H9 (cell line): ENCODE results near the gene SETD9. TPM values are rescaled to one million over a fixed set of nuclear protein-coding genes. Genes with fewer than 3 reads are reported as not detected.

ENCODE experiments used
- DNase-seq: peaks from one replicate; pipeline ENCODE4 v3.0.0-alpha.2; 2017
- H2AFZ ChIP-seq: one replicate; pipeline ENCODE4 v1.6.1; 2013; ENCODE audit warnings: mild to moderate bottlenecking, low read length, control low read depth, moderate library complexity
- H2AK5ac ChIP-seq: 2 replicates; pipeline ENCODE4 v1.6.1; 2013; ENCODE audit warnings: low read length, control low read depth, mixed read lengths; ENCODE audit not compliant: insufficient read length
- H2BK120ac ChIP-seq: one replicate; pipeline ENCODE4 v1.6.1; 2013; ENCODE audit warnings: low read depth, mild to moderate bottlenecking, low read length, control low read depth, inconsistent platforms; ENCODE audit not compliant: poor library complexity, severe bottlenecking
- H2BK12ac ChIP-seq: 2 replicates; pipeline ENCODE4 v1.6.1; 2013; ENCODE audit warnings: low read length, control low read depth, mixed read lengths, low read depth; ENCODE audit not compliant: insufficient read length
- H2BK15ac ChIP-seq: 2 replicates; pipeline ENCODE4 v1.6.1; 2013; ENCODE audit warnings: low read depth, low read length, control low read depth
- H2BK20ac ChIP-seq: one replicate; pipeline ENCODE4 v1.6.1; 2013; ENCODE audit warnings: low read depth, mild to moderate bottlenecking, low read length, control low read depth, inconsistent platforms; ENCODE audit not compliant: poor library complexity, severe bottlenecking
- H2BK5ac ChIP-seq: 2 replicates; pipeline ENCODE4 v1.6.1; 2013; ENCODE audit warnings: low read length, control low read depth, mixed read lengths; ENCODE audit not compliant: insufficient read length
- H3K14ac ChIP-seq: 2 replicates; pipeline ENCODE4 v1.6.1; 2013; ENCODE audit warnings: low read length, control low read depth; ENCODE audit not compliant: insufficient read depth
- H3K18ac ChIP-seq: 2 replicates; pipeline ENCODE4 v1.6.1; 2013; ENCODE audit warnings: low read depth, mild to moderate bottlenecking, mixed read lengths, low read length, control low read depth; ENCODE audit not compliant: insufficient read length
- H3K23ac ChIP-seq: 2 replicates; pipeline ENCODE4 v1.6.1; 2013; ENCODE audit warnings: low read length, control low read depth, mixed read lengths, low read depth; ENCODE audit not compliant: insufficient read length
- H3K23me2 ChIP-seq: 2 replicates; pipeline ENCODE4 v1.6.1; 2013; ENCODE audit warnings: low read depth, mild to moderate bottlenecking, mixed read lengths, low read length, control low read depth; ENCODE audit not compliant: insufficient read length, poor library complexity, severe bottlenecking
- H3K27ac ChIP-seq: 2 replicates; pipeline ENCODE4 v1.5.1; 2013; ENCODE audit warnings: low read length, control low read depth, mixed read lengths, low read depth; ENCODE audit not compliant: insufficient read length
- H3K27me3 ChIP-seq: 2 replicates; pipeline ENCODE4 v1.6.1; 2013; ENCODE audit warnings: low read length, control low read depth, inconsistent platforms; ENCODE audit not compliant: insufficient read depth
- H3K4ac ChIP-seq: 2 replicates; pipeline ENCODE4 v1.6.1; 2013; ENCODE audit warnings: low read depth, mild to moderate bottlenecking, control low read depth, inconsistent platforms, low read length, moderate library complexity
- H3K4me1 ChIP-seq: 2 replicates; pipeline ENCODE4 v1.6.1; 2013; ENCODE audit warnings: low read length, control low read depth, inconsistent platforms; ENCODE audit not compliant: insufficient read depth
- H3K4me2 ChIP-seq: 2 replicates; pipeline ENCODE4 v1.6.1; 2013; ENCODE audit warnings: low read length, control low read depth, mixed read lengths; ENCODE audit not compliant: insufficient read length, insufficient read depth
- H3K56ac ChIP-seq: 2 replicates; pipeline ENCODE4 v1.6.1; 2013; ENCODE audit warnings: low read depth, mild to moderate bottlenecking, mixed read lengths, low read length, control low read depth; ENCODE audit not compliant: insufficient read length
- H3K79me1 ChIP-seq: 2 replicates; pipeline ENCODE4 v1.6.1; 2013; ENCODE audit warnings: low read depth, mild to moderate bottlenecking, moderate library complexity, low read length, control low read depth, inconsistent platforms; ENCODE audit not compliant: insufficient read depth, poor library complexity, severe bottlenecking
- H3K79me2 ChIP-seq: 2 replicates; pipeline ENCODE4 v1.6.1; 2013; ENCODE audit warnings: low read length, control low read depth, inconsistent platforms; ENCODE audit not compliant: insufficient read depth
- H3K9ac ChIP-seq: 2 replicates; pipeline ENCODE4 v1.6.1; 2013; ENCODE audit warnings: low read length, control low read depth, mixed read lengths; ENCODE audit not compliant: insufficient read length; ENCODE audit errors: extremely low read depth
- H3K9me3 ChIP-seq: one replicate; pipeline ENCODE4 v1.6.1; 2013; ENCODE audit warnings: low read depth, low read length, inconsistent platforms; ENCODE audit not compliant: control insufficient read depth
- H3T11ph ChIP-seq: one replicate; pipeline ENCODE4 v1.6.1; 2013; ENCODE audit warnings: mild to moderate bottlenecking, low read length, control low read depth, inconsistent platforms
- H4K20me1 ChIP-seq: one replicate; pipeline ENCODE4 v1.6.1; 2013; ENCODE audit not compliant: control insufficient read depth, insufficient read length, insufficient read depth
- H4K5ac ChIP-seq: 2 replicates; pipeline ENCODE4 v1.6.1; 2013; ENCODE audit warnings: low read depth, mild to moderate bottlenecking, mixed read lengths, low read length, control low read depth; ENCODE audit not compliant: insufficient read length
- H4K8ac ChIP-seq: replicated peaks from 2 replicates; pipeline ENCODE4 v1.6.1; 2013; ENCODE audit warnings: low read length, control low read depth, mixed read lengths, low read depth; ENCODE audit not compliant: insufficient read length
- H4K91ac ChIP-seq: 2 replicates; pipeline ENCODE4 v1.6.1; 2013; ENCODE audit warnings: low read depth, mild to moderate bottlenecking, moderate library complexity, mixed read lengths, low read length, control low read depth; ENCODE audit not compliant: insufficient read length
- H3K27ac Mint-ChIP-seq, 3 experiments: 2 replicates in 2 of 3; 3 replicates in 1 of 3; pipeline ENCODE4 v1.8.0; 2020 to 2021; ENCODE audit warnings: mixed read lengths in 3 of 3, mild to moderate bottlenecking in 1 of 3, moderate library complexity in 1 of 3
- H3K27me3 Mint-ChIP-seq: 2 replicates; pipeline ENCODE4 v1.8.0; 2021; ENCODE audit warnings: low read depth, mild to moderate bottlenecking, moderate library complexity, mixed read lengths
- H3K36me3 Mint-ChIP-seq, 3 experiments: 2 replicates in 2 of 3; 3 replicates in 1 of 3; pipeline ENCODE4 v1.8.0; 2020 to 2021; ENCODE audit warnings: low read depth in 3 of 3, mixed read lengths in 3 of 3; ENCODE audit not compliant: insufficient read depth in 1 of 3
- H3K4me1 Mint-ChIP-seq, 2 experiments: 2 replicates each; pipeline ENCODE4 v1.8.0; 2020; ENCODE audit warnings: mixed read lengths in 2 of 2
- H3K4me3 Mint-ChIP-seq, 2 experiments: 2 replicates in 1 of 2; 3 replicates in 1 of 2; pipeline ENCODE4 v1.8.0; 2020 to 2021; ENCODE audit warnings: mild to moderate bottlenecking in 2 of 2, mixed read lengths in 2 of 2, moderate library complexity in 1 of 2
- H3K9me3 Mint-ChIP-seq, 2 experiments: 2 replicates in 1 of 2; 3 replicates in 1 of 2; pipeline ENCODE4 v1.8.0; 2020; ENCODE audit warnings: mild to moderate bottlenecking in 2 of 2, mixed read lengths in 2 of 2, moderate library complexity in 1 of 2
- WGBS: extraction: QIAGEN DNeasy Blood & Tissue Kit; methylation state at CpG from one replicate; pipeline ENCODE4 v1.1.7; 2013; ENCODE audit warnings: missing lambda C conversion rate, low lambda C conversion rate, mixed read lengths; ENCODE audit not compliant: insufficient read length; ENCODE audit errors: extremely low coverage; 5-methylcytosine and 5-hydroxymethylcytosine counted together
- total RNA-seq: library from RNA; stranded (reverse); gene quantifications from 2 replicates; pipeline ENCODE4 v1.2.1, GENCODE V29; 2021
- TF ChIP-seq, protein P1 (sequence below): fragments of 200-600 bp; sonication (generic); conservative IDR thresholded peaks from 3 replicates; pipeline ENCODE4 v1.8.0; 2021; ENCODE audit warnings: antibody characterized with exemption, mild to moderate bottlenecking

Gene SETD9
- total RNA-seq, 1 experiment from 2014 or later = 15.7 TPM

DNA sequence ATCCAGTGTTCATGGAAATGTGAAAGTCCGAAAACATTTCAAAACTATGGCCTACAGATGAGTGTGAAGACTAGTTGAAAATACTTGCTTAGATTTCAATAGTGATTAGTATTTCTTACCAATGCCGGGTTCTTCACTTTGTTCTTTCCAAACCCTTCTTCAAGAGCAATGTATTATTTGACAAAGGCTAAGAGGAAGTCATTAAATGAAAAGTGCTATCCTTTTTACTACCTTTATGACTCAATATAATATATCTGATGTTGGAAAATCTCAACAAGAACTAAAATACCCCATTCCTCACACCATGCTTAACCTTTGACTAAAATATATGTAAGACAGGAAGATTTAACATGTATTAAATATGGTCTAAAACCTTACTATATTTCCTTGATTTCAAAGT is 49.2 kb downstream of the SETD9 start:
- WGBS = no CpG with 5 or more reads among the region's 2 CpGs
- H3K9me3 Mint-ChIP-seq = no peaks in the 10 kb centered on the region

More for the DNA sequence above, 49.2 kb downstream of the SETD9 start:
- DNase-seq = no peak
- Histone ChIP-seq H3K23ac (no peak overlapping the region), H3K27me3 (no peaks in the 10 kb centered on the region), H2BK20ac (no peak overlapping the region), H3K56ac (no peak overlapping the region), H3T11ph (no peak overlapping the region), H3K4me1 (no peaks in the 10 kb centered on the region), H3K9me3 (no peaks in the 10 kb centered on the region), H2AK5ac (no peak overlapping the region), H3K14ac (no peak overlapping the region), H2BK120ac (no peak overlapping the region), H4K91ac (no peak overlapping the region), H3K79me1 (no peaks in the 10 kb centered on the region), H3K23me2 (no peaks in the 10 kb centered on the region), H3K18ac (no peak overlapping the region), H4K20me1 (no peaks in the 10 kb centered on the region), H3K27ac (no peak overlapping the region), H4K5ac (no peak overlapping the region), H2BK12ac (no peak overlapping the region), H3K4me2 (no peak overlapping the region), H3K79me2 (no peaks in the 10 kb centered on the region), H3K9ac (no peak overlapping the region), H4K8ac (no peak overlapping the region), H3K4ac (no peak overlapping the region), H2BK15ac (no peak overlapping the region), H2AFZ (no peak overlapping the region), H2BK5ac (no peak overlapping the region)
- Mint-ChIP-seq H3K4me3 (no peak overlapping the region), H3K4me1 (peaks cover 2 to 6% of the 10 kb centered on the region in 2 experiments), H3K27ac (no peak overlapping the region), H3K36me3 (no peaks in the 10 kb centered on the region), H3K27me3 (peaks cover 7% of the 10 kb centered on the region)
- TF ChIP-seq, protein P1, sequence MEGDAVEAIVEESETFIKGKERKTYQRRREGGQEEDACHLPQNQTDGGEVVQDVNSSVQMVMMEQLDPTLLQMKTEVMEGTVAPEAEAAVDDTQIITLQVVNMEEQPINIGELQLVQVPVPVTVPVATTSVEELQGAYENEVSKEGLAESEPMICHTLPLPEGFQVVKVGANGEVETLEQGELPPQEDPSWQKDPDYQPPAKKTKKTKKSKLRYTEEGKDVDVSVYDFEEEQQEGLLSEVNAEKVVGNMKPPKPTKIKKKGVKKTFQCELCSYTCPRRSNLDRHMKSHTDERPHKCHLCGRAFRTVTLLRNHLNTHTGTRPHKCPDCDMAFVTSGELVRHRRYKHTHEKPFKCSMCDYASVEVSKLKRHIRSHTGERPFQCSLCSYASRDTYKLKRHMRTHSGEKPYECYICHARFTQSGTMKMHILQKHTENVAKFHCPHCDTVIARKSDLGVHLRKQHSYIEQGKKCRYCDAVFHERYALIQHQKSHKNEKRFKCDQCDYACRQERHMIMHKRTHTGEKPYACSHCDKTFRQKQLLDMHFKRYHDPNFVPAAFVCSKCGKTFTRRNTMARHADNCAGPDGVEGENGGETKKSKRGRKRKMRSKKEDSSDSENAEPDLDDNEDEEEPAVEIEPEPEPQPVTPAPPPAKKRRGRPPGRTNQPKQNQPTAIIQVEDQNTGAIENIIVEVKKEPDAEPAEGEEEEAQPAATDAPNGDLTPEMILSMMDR = no peak
